ENCODE measurements around the gene BEGAIN.

BEGAIN gene

DNA sequence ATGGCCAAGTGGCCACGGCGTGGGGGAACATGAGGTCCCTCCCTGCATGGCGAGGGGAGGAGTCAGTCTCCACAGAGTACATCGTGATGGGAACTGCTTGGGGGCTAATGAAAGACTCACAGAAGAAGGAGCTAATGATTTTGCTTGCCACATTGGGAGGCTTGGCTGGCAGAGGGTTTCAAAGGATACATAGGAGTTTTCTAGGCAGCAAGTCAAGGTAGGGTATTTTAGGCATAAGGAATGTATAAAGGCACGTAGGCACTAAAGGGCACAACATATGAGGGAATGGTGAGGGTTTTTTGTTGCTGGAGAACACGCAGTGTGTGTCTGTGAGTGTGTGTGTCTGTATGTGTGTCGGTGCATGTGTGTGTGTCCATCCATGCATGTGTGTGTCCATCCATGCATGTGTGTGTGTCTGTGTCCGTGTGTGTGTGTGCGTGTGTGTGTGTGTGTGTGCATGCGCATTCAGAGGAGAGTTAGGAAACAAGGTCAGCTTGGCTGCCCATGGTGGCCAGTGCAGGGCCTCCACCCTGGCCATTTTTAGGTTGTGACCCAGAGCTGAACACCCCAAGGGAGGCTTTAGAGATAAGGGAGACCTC lies 84.5 kb downstream of the BEGAIN start:
- Histone ChIP-seq H3K4me1 (ENCODE audit: control insufficient read depth in 2 of 2, insufficient read depth in 1 of 2, low read depth in 1 of 2, low read length in 2 of 2) (peaks cover 0 to 3% of the 10 kb centered on the region in 2 donors), H3K36me3 (replicated peaks in 1 of 2; ENCODE audit: control insufficient read depth in 2 of 2, insufficient read depth in 2 of 2, low read length in 2 of 2) (peaks cover 0 to 2% of the 10 kb centered on the region in 2 donors), H3K27me3 (ENCODE audit: control insufficient read depth in 3 of 3, insufficient read depth in 3 of 3, low read depth in 1 of 3, low read length in 3 of 3) (no peaks in the 10 kb centered on the region), H3K9me3 (replicated peaks in 1 of 2; ENCODE audit: control insufficient read depth in 2 of 2, insufficient read depth in 1 of 2, low read depth in 1 of 2, low read length in 2 of 2) (peaks cover 5 to 10% of the 10 kb centered on the region in 2 donors), H2BK12ac (ENCODE audit: low read length) (no peak overlapping the region), H3K23ac (ENCODE audit: low read depth, low read length, poor library complexity) (peak overlapping the region; percentile 80), H3K18ac (ENCODE audit: low read length) (no peak overlapping the region), H4K91ac (ENCODE audit: low read depth, low read length, poor library complexity) (no peak overlapping the region), H2BK5ac (ENCODE audit: low read length) (no peak overlapping the region), H2BK120ac (ENCODE audit: low read depth, low read length) (no peak overlapping the region), H4K8ac (ENCODE audit: low read depth, low read length) (no peak overlapping the region), H3K4me2 (ENCODE audit: insufficient read depth, low read length, poor library complexity, severe bottlenecking) (no peak overlapping the region), H2BK15ac (ENCODE audit: low read length) (no peak overlapping the region), H3K27ac (replicated peaks; ENCODE audit: low read length) (no peak overlapping the region), H3K79me1 (ENCODE audit: low read depth, low read length) (no peaks in the 10 kb centered on the region), H3K9ac (ENCODE audit: low read depth, low read length, poor library complexity) (no peak overlapping the region), H2AFZ (ENCODE audit: low read length) (no peak overlapping the region), H3K4me3 (ENCODE audit: low read length in 2 of 2) (peak overlapping the region in 1 of 2 donors; percentile 12), H3K4ac (ENCODE audit: low read length) (no peak overlapping the region), H3K14ac (ENCODE audit: low read length) (peak overlapping the region; percentile 9), H2AK5ac (ENCODE audit: low read depth, low read length) (no peak overlapping the region)
- no CpG with 5 or more reads among the region's 10 CpGs for WGBS, 2 donors (ENCODE audit: extremely low coverage in 2 of 2, insufficient read length in 2 of 2, insufficient replicate concordance in 1 of 2)
- DNase-seq (ENCODE audit: low spot score): no peak

DNA sequence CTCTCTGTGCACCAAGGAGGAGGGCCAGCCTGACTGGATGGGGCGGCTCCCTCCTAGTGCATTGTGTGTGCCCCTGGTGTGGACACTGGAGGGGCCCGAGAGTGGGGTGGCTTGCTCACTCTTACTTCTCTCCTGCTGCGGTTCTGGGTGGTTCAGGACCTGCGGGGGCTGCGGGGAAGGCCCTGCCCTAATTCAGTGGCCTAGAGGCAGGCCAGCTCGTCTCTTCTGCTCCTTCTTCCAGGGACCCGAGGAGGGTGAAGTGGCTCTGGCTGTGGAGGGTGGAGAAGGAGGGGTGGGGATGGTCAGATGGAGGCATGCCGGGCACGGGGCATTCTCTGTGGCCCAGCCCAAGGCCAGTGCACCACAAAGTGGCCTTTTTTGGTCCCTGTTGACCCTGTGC lies 87.1 kb downstream of the BEGAIN start:
- no CpG with 5 or more reads among the region's 9 CpGs for WGBS, 2 donors (ENCODE audit: extremely low coverage in 2 of 2, insufficient read length in 2 of 2, insufficient replicate concordance in 1 of 2)
- no peak overlapping the region for H2BK15ac ChIP-seq (ENCODE audit: low read length)
- no peak overlapping the region for H3K14ac ChIP-seq (ENCODE audit: low read length)
- peak overlapping the region; percentile 36 for H3K23ac ChIP-seq (ENCODE audit: low read depth, low read length, poor library complexity)
- no peak overlapping the region for H2BK120ac ChIP-seq (ENCODE audit: low read depth, low read length)
- H3K18ac ChIP-seq (ENCODE audit: low read length): peak overlapping the region; percentile 69
- no peak overlapping the region for H4K91ac ChIP-seq (ENCODE audit: low read depth, low read length, poor library complexity)
- H2AFZ ChIP-seq (ENCODE audit: low read length): no peak overlapping the region
- H3K4me3 ChIP-seq (ENCODE audit: low read length in 2 of 2): no peak overlapping the region
- peaks cover 0 to 3% of the 10 kb centered on the region in 2 donors for H3K4me1 ChIP-seq (ENCODE audit: control insufficient read depth in 2 of 2, insufficient read depth in 1 of 2, low read depth in 1 of 2, low read length in 2 of 2)
- no peaks in the 10 kb centered on the region for H3K79me1 ChIP-seq (ENCODE audit: low read depth, low read length)
- no peaks in the 10 kb centered on the region for H3K27me3 ChIP-seq (ENCODE audit: control insufficient read depth in 3 of 3, insufficient read depth in 3 of 3, low read depth in 1 of 3, low read length in 3 of 3)
- H3K9ac ChIP-seq (ENCODE audit: low read depth, low read length, poor library complexity): peak overlapping the region; percentile 73
- H3K27ac ChIP-seq (replicated peaks; ENCODE audit: low read length): no peak overlapping the region
- no peak overlapping the region for H3K4ac ChIP-seq (ENCODE audit: low read length)
- H4K8ac ChIP-seq (ENCODE audit: low read depth, low read length): peak overlapping the region; percentile 73
- no peak overlapping the region for H2BK5ac ChIP-seq (ENCODE audit: low read length)
- H3K4me2 ChIP-seq (ENCODE audit: insufficient read depth, low read length, poor library complexity, severe bottlenecking): no peak overlapping the region
- no peak overlapping the region for H2AK5ac ChIP-seq (ENCODE audit: low read depth, low read length)
- peak overlapping the region; percentile 96 for H2BK12ac ChIP-seq (ENCODE audit: low read length)
- peaks cover 0 to 2% of the 10 kb centered on the region in 2 donors for H3K36me3 ChIP-seq (replicated peaks in 1 of 2; ENCODE audit: control insufficient read depth in 2 of 2, insufficient read depth in 2 of 2, low read length in 2 of 2)
- no peak for DNase-seq (ENCODE audit: low spot score)
- H3K9me3 ChIP-seq (replicated peaks in 1 of 2; ENCODE audit: control insufficient read depth in 2 of 2, insufficient read depth in 1 of 2, low read depth in 1 of 2, low read length in 2 of 2): peaks cover 5% of the 10 kb centered on the region in 2 donors

DNA sequence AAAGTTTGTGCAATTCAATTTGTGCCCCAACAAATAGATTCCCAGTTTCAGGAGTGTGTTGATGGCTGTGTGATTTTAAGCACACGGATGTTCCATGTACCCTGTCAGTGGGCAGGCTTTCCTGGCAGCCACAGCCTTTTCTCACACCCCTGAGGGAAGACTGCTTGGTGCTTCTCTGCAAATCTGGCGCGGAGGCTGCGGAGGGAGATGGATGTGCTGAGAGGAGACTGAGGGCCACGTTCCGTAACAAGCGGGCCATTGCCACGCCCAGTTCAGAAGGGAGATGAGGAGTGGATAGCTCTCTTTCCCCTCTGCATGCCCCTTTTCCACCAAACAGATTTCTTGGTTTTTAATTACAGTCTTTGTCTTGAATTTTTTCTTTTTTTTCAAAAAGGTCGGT lies 89.1 kb downstream of the BEGAIN start:
- no peak overlapping the region for H2BK120ac ChIP-seq (ENCODE audit: low read depth, low read length)
- DNase-seq (ENCODE audit: low spot score): no peak
- H3K36me3 ChIP-seq (replicated peaks in 1 of 2; ENCODE audit: control insufficient read depth in 2 of 2, insufficient read depth in 2 of 2, low read length in 2 of 2): no peaks in the 10 kb centered on the region
- no peak overlapping the region for H3K27ac ChIP-seq (replicated peaks; ENCODE audit: low read length)
- no peak overlapping the region for H3K14ac ChIP-seq (ENCODE audit: low read length)
- H3K79me1 ChIP-seq (ENCODE audit: low read depth, low read length): no peaks in the 10 kb centered on the region
- H3K27me3 ChIP-seq (ENCODE audit: control insufficient read depth in 3 of 3, insufficient read depth in 3 of 3, low read depth in 1 of 3, low read length in 3 of 3): no peaks in the 10 kb centered on the region
- no peak overlapping the region for H3K4me2 ChIP-seq (ENCODE audit: insufficient read depth, low read length, poor library complexity, severe bottlenecking)
- H2BK15ac ChIP-seq (ENCODE audit: low read length): no peak overlapping the region
- H3K4ac ChIP-seq (ENCODE audit: low read length): no peak overlapping the region
- H4K8ac ChIP-seq (ENCODE audit: low read depth, low read length): no peak overlapping the region
- peaks cover 0 to 3% of the 10 kb centered on the region in 2 donors for H3K4me1 ChIP-seq (ENCODE audit: control insufficient read depth in 2 of 2, insufficient read depth in 1 of 2, low read depth in 1 of 2, low read length in 2 of 2)
- no peak overlapping the region for H3K4me3 ChIP-seq (ENCODE audit: low read length in 2 of 2)
- H2BK5ac ChIP-seq (ENCODE audit: low read length): no peak overlapping the region
- no peak overlapping the region for H3K9ac ChIP-seq (ENCODE audit: low read depth, low read length, poor library complexity)
- H3K18ac ChIP-seq (ENCODE audit: low read length): no peak overlapping the region
- H2AK5ac ChIP-seq (ENCODE audit: low read depth, low read length): no peak overlapping the region
- no peak overlapping the region for H3K23ac ChIP-seq (ENCODE audit: low read depth, low read length, poor library complexity)
- no peak overlapping the region for H4K91ac ChIP-seq (ENCODE audit: low read depth, low read length, poor library complexity)
- peaks cover 0 to 3% of the 10 kb centered on the region in 2 donors for H3K9me3 ChIP-seq (replicated peaks in 1 of 2; ENCODE audit: control insufficient read depth in 2 of 2, insufficient read depth in 1 of 2, low read depth in 1 of 2, low read length in 2 of 2)
- WGBS, 2 donors (ENCODE audit: extremely low coverage in 2 of 2, insufficient read length in 2 of 2, insufficient replicate concordance in 1 of 2): no CpG with 5 or more reads among the region's 9 CpGs
- no peak overlapping the region for H2BK12ac ChIP-seq (ENCODE audit: low read length)
- no peak overlapping the region for H2AFZ ChIP-seq (ENCODE audit: low read length)

DNA sequence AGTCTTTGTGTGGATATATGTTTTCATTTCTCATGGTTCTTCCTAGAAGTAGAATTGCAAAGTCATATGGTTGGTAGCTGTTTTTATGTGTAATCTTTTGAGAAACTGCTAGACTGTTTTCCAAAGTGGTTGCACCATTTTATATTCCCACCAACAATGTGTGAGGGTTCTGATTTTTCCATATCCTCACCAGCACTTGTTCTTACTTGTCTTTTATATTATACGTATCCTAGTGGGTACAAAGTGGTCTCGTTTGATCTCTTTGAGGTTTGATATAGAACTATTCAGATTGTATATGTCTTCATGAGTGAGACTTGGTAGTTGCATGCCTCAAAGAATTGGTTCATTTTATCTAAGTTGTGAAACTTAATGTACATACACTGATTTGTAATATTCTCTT lies 91.3 kb downstream of the BEGAIN start:
- no peak overlapping the region for H3K27ac ChIP-seq (replicated peaks; ENCODE audit: low read length)
- H3K18ac ChIP-seq (ENCODE audit: low read length): no peak overlapping the region
- H2BK12ac ChIP-seq (ENCODE audit: low read length): no peak overlapping the region
- WGBS, 2 donors (ENCODE audit: extremely low coverage in 2 of 2, insufficient read length in 2 of 2, insufficient replicate concordance in 1 of 2): no CpG with 5 or more reads among the region's 2 CpGs
- peaks cover 0 to 1% of the 10 kb centered on the region in 2 donors for H3K36me3 ChIP-seq (replicated peaks in 1 of 2; ENCODE audit: control insufficient read depth in 2 of 2, insufficient read depth in 2 of 2, low read length in 2 of 2)
- H3K27me3 ChIP-seq (ENCODE audit: control insufficient read depth in 3 of 3, insufficient read depth in 3 of 3, low read depth in 1 of 3, low read length in 3 of 3): no peaks in the 10 kb centered on the region
- H3K9ac ChIP-seq (ENCODE audit: low read depth, low read length, poor library complexity): no peak overlapping the region
- no peak overlapping the region for H3K14ac ChIP-seq (ENCODE audit: low read length)
- H2BK15ac ChIP-seq (ENCODE audit: low read length): no peak overlapping the region
- H3K79me1 ChIP-seq (ENCODE audit: low read depth, low read length): no peaks in the 10 kb centered on the region
- H3K4me1 ChIP-seq (ENCODE audit: control insufficient read depth in 2 of 2, insufficient read depth in 1 of 2, low read depth in 1 of 2, low read length in 2 of 2): no peaks in the 10 kb centered on the region
- no peak overlapping the region for H3K23ac ChIP-seq (ENCODE audit: low read depth, low read length, poor library complexity)
- H3K4me2 ChIP-seq (ENCODE audit: insufficient read depth, low read length, poor library complexity, severe bottlenecking): no peak overlapping the region
- H2AFZ ChIP-seq (ENCODE audit: low read length): no peak overlapping the region
- H2BK5ac ChIP-seq (ENCODE audit: low read length): no peak overlapping the region
- DNase-seq (ENCODE audit: low spot score): no peak
- H3K9me3 ChIP-seq (replicated peaks in 1 of 2; ENCODE audit: control insufficient read depth in 2 of 2, insufficient read depth in 1 of 2, low read depth in 1 of 2, low read length in 2 of 2): no peaks in the 10 kb centered on the region
- no peak overlapping the region for H3K4ac ChIP-seq (ENCODE audit: low read length)
- H2AK5ac ChIP-seq (ENCODE audit: low read depth, low read length): no peak overlapping the region
- no peak overlapping the region for H3K4me3 ChIP-seq (ENCODE audit: low read length in 2 of 2)
- no peak overlapping the region for H4K8ac ChIP-seq (ENCODE audit: low read depth, low read length)
- H4K91ac ChIP-seq (ENCODE audit: low read depth, low read length, poor library complexity): no peak overlapping the region
- no peak overlapping the region for H2BK120ac ChIP-seq (ENCODE audit: low read depth, low read length)

All from neuronal stem cell (in vitro differentiated cells).